Endodermal cell (in vitro differentiated cells): ENCODE data around the gene MMEL1. TPM values are rescaled to one million over a fixed set of nuclear protein-coding genes. Genes with fewer than 3 reads are reported as not detected.
A peak's percentile ranks its signal among the peaks of the same experiment; 100 is the strongest.

Experiments
- DNase-seq: peaks from one replicate; pipeline ENCODE4 v3.0.0-alpha.2; 2017
- H3K27ac ChIP-seq: 2 replicates; pipeline ENCODE4 v1.5.1; 2013; ENCODE audit warnings: mild to moderate bottlenecking, low read depth, low read length, moderate library complexity
- H3K27me3 ChIP-seq: 2 replicates; pipeline ENCODE4 v1.6.1; 2013; ENCODE audit warnings: mild to moderate bottlenecking, low read length, moderate library complexity; ENCODE audit not compliant: insufficient read depth, control insufficient read depth, poor library complexity, severe bottlenecking
- H3K36me3 ChIP-seq: 2 replicates; pipeline ENCODE4 v1.7.0; 2013; ENCODE audit warnings: mild to moderate bottlenecking, low read length, moderate library complexity; ENCODE audit not compliant: control insufficient read depth, insufficient read depth
- H3K4me1 ChIP-seq: one replicate; pipeline ENCODE4 v1.7.0; 2013; ENCODE audit warnings: low read length; ENCODE audit not compliant: control insufficient read depth, insufficient read depth
- H3K4me3 ChIP-seq: 2 replicates; pipeline ENCODE4 v1.5.1; 2013; ENCODE audit warnings: mild to moderate bottlenecking, low read length, moderate library complexity
- H3K9ac ChIP-seq: 2 replicates; pipeline ENCODE4 v1.6.1; 2013; ENCODE audit warnings: mild to moderate bottlenecking, low read length, moderate library complexity; ENCODE audit not compliant: poor library complexity, severe bottlenecking; ENCODE audit errors: extremely low read depth
- H3K9me3 ChIP-seq: 2 replicates; pipeline ENCODE4 v1.6.1; 2013; ENCODE audit warnings: mild to moderate bottlenecking, low read length, moderate library complexity; ENCODE audit not compliant: control insufficient read depth
- H3K27ac Mint-ChIP-seq: 2 replicates; pipeline ENCODE4 v1.8.0; 2020; ENCODE audit warnings: mixed read lengths
- H3K27me3 Mint-ChIP-seq: 2 replicates; pipeline ENCODE4 v1.8.0; 2021; ENCODE audit warnings: mild to moderate bottlenecking, mixed read lengths; ENCODE audit not compliant: insufficient read depth
- H3K36me3 Mint-ChIP-seq: 2 replicates; pipeline ENCODE4 v1.8.0; 2020; ENCODE audit warnings: low read depth, mixed read lengths
- H3K4me1 Mint-ChIP-seq: 2 replicates; pipeline ENCODE4 v1.8.0; 2020; ENCODE audit warnings: mixed read lengths
- H3K4me3 Mint-ChIP-seq: 2 replicates; pipeline ENCODE4 v1.8.0; 2020; ENCODE audit warnings: mild to moderate bottlenecking, moderate library complexity, mixed read lengths
- H3K9me3 Mint-ChIP-seq: 2 replicates; pipeline ENCODE4 v1.8.0; 2020; ENCODE audit warnings: mild to moderate bottlenecking, mixed read lengths
- CTCF ChIP-seq: fragments of 200-600 bp; sonication (generic); conservative IDR thresholded peaks from 2 replicates; pipeline ENCODE4 v1.5.0; 2021; ENCODE audit warnings: antibody characterized with exemption, mild to moderate bottlenecking
- WGBS, 2 experiments: methylation state at CpG; one replicate each; pipeline versions ENCODE4 v1.1.5 to v1.1.7; 2013; ENCODE audit warnings: missing lambda C conversion rate in 2 of 2, mixed read lengths in 1 of 2; ENCODE audit not compliant: insufficient coverage in 1 of 2, insufficient read length in 1 of 2; 5-methylcytosine and 5-hydroxymethylcytosine counted together
- total RNA-seq, 2 donors: library from RNA; stranded (reverse); fragmentation: NEBNext Ultra II Directional in 1 of 2; extraction: Animal tissue kit (Norgen Biotek cat#: 25700) in 1 of 2; gene quantifications; 2 replicates in 1 of 2; 3 replicates in 1 of 2; pipeline ENCODE4 v1.2.1, GENCODE V29; 2021

The MMEL1 gene
- total RNA-seq, 2 donors from 2014 or later = 0.42 TPM; not detected in 1

- H3K4me3 Mint-ChIP-seq = no peak overlapping the region
- H3K9me3 ChIP-seq = peaks cover 28% of the 10 kb centered on the region
- H3K4me1 Mint-ChIP-seq = no peaks in the 10 kb centered on the region
- H3K27ac ChIP-seq = no peak overlapping the region
- no peak overlapping the region for H3K9ac ChIP-seq
- WGBS, 2 experiments = 44% methylated on average over 1 of the region's 1 CpG; no CpG with 5 or more reads in 1 of the 2 experiments
- no peak overlapping the region for H3K4me3 ChIP-seq
- H3K27me3 Mint-ChIP-seq = peaks cover 31% of the 10 kb centered on the region
- peaks cover 78% of the 10 kb centered on the region for H3K9me3 Mint-ChIP-seq
- H3K27ac Mint-ChIP-seq = no peak overlapping the region
- no peaks in the 10 kb centered on the region for H3K36me3 Mint-ChIP-seq
- no peak for DNase-seq
- no peaks in the 10 kb centered on the region for H3K4me1 ChIP-seq
- no peaks in the 10 kb centered on the region for H3K27me3 ChIP-seq
- H3K36me3 ChIP-seq = no peaks in the 10 kb centered on the region
- TF ChIP-seq CTCF = no peak
Measured at GRCh38 chr1:2617971-2618470, 14.8 kb downstream of the MMEL1 start.

DNA sequence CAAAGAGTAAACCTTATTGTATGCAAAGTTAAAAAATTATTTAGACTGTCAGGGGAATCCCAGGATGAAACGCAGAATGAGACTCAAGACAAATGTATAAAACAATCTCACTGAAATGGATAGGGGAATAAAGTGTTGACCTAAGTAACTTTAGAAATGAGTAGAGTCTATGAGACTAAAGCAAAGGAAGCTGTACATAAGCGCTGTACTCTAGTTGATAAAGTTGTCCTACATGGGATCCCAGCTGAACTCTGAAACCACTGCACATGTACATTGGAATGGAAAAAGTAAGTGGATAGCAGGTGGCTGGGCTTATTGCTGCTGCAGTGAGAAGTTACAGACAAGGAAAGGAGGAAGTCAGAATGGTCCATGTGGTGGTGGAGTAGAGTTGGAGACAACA, 18.7 kb downstream of the MMEL1 start:
- Histone ChIP-seq H3K36me3 (no peaks in the 10 kb centered on the region), H3K9ac (no peak overlapping the region), H3K9me3 (peaks cover 6% of the 10 kb centered on the region), H3K27me3 (no peaks in the 10 kb centered on the region), H3K4me3 (no peak overlapping the region), H3K27ac (no peak overlapping the region), H3K4me1 (no peaks in the 10 kb centered on the region)
- Mint-ChIP-seq H3K27me3 (peaks cover 31% of the 10 kb centered on the region), H3K4me1 (no peaks in the 10 kb centered on the region), H3K27ac (no peak overlapping the region), H3K9me3 (peaks cover 47% of the 10 kb centered on the region), H3K4me3 (no peak overlapping the region), H3K36me3 (no peaks in the 10 kb centered on the region)
- 90 to 91% methylated on average over 2 of the region's 2 CpGs for WGBS, 2 experiments
- no peak for DNase-seq
- no peak for TF ChIP-seq CTCF

- Histone ChIP-seq H3K4me1 (no peaks in the 10 kb centered on the region), H3K4me3 (no peak overlapping the region), H3K36me3 (no peaks in the 10 kb centered on the region), H3K27ac (no peak overlapping the region), H3K27me3 (no peaks in the 10 kb centered on the region), H3K9me3 (peaks cover 6% of the 10 kb centered on the region), H3K9ac (no peak overlapping the region)
- H3K36me3 Mint-ChIP-seq = no peaks in the 10 kb centered on the region
- no peak overlapping the region for H3K27ac Mint-ChIP-seq
- H3K4me3 Mint-ChIP-seq = no peak overlapping the region
- 81 to 85% methylated on average over 6 to 11 of the region's 11 CpGs for WGBS, 2 experiments
- H3K9me3 Mint-ChIP-seq = peaks cover 34% of the 10 kb centered on the region
- no peaks in the 10 kb centered on the region for H3K4me1 Mint-ChIP-seq
- H3K27me3 Mint-ChIP-seq = peaks cover 24% of the 10 kb centered on the region
- TF ChIP-seq CTCF = no peak
- DNase-seq = peak; percentile 34
Measured at GRCh38 chr1:2612591-2613365, 20.0 kb downstream of the MMEL1 start.
